Glutamatergic neuron (in vitro differentiated cells): ENCODE measurements around the gene ITPK1. TPM values are rescaled to one million over a fixed set of nuclear protein-coding genes. Genes with fewer than 3 reads are reported as not detected.

Experiments used
- DNase-seq: peaks from one replicate; pipeline ENCODE4 v3.0.0; 2022
- H3K27ac Mint-ChIP-seq: one replicate; pipeline ENCODE4 v1.8.0; 2020; ENCODE audit warnings: mild to moderate bottlenecking, mixed read lengths, inconsistent platforms; ENCODE audit not compliant: unreplicated experiment
- H3K27me3 Mint-ChIP-seq: one replicate; pipeline ENCODE4 v1.8.0; 2020; ENCODE audit warnings: mild to moderate bottlenecking, moderate library complexity, mixed read lengths, inconsistent platforms; ENCODE audit not compliant: unreplicated experiment
- H3K36me3 Mint-ChIP-seq: one replicate; pipeline ENCODE4 v1.8.0; 2020; ENCODE audit warnings: mild to moderate bottlenecking, mixed read lengths, inconsistent platforms; ENCODE audit not compliant: unreplicated experiment
- H3K4me1 Mint-ChIP-seq: one replicate; pipeline ENCODE4 v1.8.0; 2020; ENCODE audit warnings: mild to moderate bottlenecking, low read depth, mixed read lengths, inconsistent platforms; ENCODE audit not compliant: unreplicated experiment
- H3K4me3 Mint-ChIP-seq: one replicate; pipeline ENCODE4 v1.8.0; 2020; ENCODE audit warnings: mild to moderate bottlenecking, mixed read lengths, inconsistent platforms; ENCODE audit not compliant: unreplicated experiment
- H3K9me3 Mint-ChIP-seq: one replicate; pipeline ENCODE4 v1.8.0; 2020; ENCODE audit warnings: mild to moderate bottlenecking, moderate library complexity, mixed read lengths, inconsistent platforms; ENCODE audit not compliant: unreplicated experiment
- total RNA-seq: library from RNA; stranded (reverse); fragmentation: NEBNext Ultra II Directional; extraction: Animal tissue kit (Norgen Biotek cat#: 25700); gene quantifications from one replicate; pipeline ENCODE4 v1.2.1, GENCODE V29; 2021; ENCODE audit not compliant: unreplicated experiment
- TF ChIP-seq, protein P1 (sequence below): fragments of 200-600 bp; sonication (generic); IDR thresholded peaks from one replicate; pipeline ENCODE4 v1.5.0; 2021; ENCODE audit not compliant: partially characterized antibody, unreplicated experiment

ITPK1 gene
- total RNA-seq, 1 donor from 2014 or later: 132 TPM

DNA sequence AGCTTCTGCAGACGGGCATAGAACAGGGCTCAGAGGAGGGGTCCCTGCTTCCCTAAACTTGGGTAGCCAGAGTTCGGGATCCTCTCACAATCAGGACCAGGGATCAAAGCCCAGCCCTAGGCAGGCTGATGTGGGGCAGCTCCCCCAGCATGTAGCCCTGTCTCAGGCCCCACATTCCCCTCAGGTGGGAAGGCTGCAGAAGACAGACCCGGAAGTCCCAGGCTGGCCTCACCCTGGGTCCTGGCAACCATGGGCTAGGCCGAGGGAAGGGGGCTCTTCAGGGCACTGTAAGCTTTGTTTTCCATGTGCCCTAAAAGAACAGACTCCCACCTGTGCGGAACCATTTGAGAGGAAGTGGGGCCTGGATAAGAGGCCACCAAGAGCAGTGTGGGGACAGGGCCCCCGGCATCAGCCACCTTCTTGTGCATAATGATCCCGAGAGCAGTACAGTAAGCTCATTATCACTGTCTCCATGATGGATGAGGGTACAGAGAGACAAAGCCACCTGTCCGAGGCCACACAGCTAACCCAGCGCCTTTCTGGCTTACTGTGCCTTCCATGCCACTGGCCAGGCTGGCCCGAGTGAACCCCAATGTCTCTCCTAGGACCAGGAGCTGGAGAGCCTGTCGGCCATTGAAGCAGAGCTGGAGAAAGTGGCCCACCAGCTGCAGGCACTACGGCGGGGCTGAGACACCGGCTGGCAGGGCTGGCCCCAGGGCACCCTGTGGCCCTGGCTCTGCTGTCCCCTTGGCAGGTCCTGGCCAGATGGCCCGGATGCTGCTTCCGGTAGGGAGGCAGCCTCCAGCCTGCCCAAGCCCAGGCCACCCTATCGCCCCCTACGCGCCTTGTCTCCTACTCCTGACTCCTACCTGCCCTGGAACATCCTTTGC, 181.3 kb downstream of the ITPK1 start:
- H3K9me3 Mint-ChIP-seq: peaks cover 9% of the 10 kb centered on the region
- no peaks in the 10 kb centered on the region for H3K36me3 Mint-ChIP-seq
- peak overlapping the region; percentile 65 for H3K27ac Mint-ChIP-seq

DNA sequence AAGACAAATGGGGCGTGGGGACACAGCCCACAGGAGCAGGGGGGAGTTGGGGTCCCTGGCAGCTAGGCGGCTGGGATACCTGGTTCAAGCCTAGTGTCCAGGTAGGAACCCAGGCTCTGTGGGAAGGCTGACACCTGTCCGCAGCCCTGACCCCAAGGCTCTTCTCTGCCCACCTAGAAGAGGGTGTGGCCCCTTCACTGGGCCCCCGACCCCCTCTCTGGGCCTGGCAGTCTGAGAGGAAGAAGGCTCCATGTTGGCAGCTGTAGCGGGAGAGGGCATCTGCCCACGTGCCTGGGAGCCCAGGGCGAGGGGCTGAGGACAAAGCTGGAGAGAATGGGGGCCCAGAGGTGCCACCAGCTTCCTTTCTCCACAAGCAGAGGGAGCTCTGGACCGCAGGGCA, 182.2 kb downstream of the ITPK1 start:
- H3K36me3 Mint-ChIP-seq: no peaks in the 10 kb centered on the region
- H3K4me3 Mint-ChIP-seq: no peak overlapping the region
- H3K4me1 Mint-ChIP-seq: peaks cover 8% of the 10 kb centered on the region
- peaks cover 9% of the 10 kb centered on the region for H3K9me3 Mint-ChIP-seq
- H3K27me3 Mint-ChIP-seq: peaks cover 10% of the 10 kb centered on the region
- H3K27ac Mint-ChIP-seq: no peak overlapping the region
- TF ChIP-seq, protein P1, sequence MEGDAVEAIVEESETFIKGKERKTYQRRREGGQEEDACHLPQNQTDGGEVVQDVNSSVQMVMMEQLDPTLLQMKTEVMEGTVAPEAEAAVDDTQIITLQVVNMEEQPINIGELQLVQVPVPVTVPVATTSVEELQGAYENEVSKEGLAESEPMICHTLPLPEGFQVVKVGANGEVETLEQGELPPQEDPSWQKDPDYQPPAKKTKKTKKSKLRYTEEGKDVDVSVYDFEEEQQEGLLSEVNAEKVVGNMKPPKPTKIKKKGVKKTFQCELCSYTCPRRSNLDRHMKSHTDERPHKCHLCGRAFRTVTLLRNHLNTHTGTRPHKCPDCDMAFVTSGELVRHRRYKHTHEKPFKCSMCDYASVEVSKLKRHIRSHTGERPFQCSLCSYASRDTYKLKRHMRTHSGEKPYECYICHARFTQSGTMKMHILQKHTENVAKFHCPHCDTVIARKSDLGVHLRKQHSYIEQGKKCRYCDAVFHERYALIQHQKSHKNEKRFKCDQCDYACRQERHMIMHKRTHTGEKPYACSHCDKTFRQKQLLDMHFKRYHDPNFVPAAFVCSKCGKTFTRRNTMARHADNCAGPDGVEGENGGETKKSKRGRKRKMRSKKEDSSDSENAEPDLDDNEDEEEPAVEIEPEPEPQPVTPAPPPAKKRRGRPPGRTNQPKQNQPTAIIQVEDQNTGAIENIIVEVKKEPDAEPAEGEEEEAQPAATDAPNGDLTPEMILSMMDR: no peak
- no peak for DNase-seq

More for the DNA sequence above, 181.3 kb downstream of the ITPK1 start:
- Mint-ChIP-seq H3K4me3 (no peak overlapping the region), H3K4me1 (peaks cover 10% of the 10 kb centered on the region), H3K27me3 (peaks cover 10% of the 10 kb centered on the region)
- TF ChIP-seq, protein P1: no peak
- DNase-seq: no peak

DNA sequence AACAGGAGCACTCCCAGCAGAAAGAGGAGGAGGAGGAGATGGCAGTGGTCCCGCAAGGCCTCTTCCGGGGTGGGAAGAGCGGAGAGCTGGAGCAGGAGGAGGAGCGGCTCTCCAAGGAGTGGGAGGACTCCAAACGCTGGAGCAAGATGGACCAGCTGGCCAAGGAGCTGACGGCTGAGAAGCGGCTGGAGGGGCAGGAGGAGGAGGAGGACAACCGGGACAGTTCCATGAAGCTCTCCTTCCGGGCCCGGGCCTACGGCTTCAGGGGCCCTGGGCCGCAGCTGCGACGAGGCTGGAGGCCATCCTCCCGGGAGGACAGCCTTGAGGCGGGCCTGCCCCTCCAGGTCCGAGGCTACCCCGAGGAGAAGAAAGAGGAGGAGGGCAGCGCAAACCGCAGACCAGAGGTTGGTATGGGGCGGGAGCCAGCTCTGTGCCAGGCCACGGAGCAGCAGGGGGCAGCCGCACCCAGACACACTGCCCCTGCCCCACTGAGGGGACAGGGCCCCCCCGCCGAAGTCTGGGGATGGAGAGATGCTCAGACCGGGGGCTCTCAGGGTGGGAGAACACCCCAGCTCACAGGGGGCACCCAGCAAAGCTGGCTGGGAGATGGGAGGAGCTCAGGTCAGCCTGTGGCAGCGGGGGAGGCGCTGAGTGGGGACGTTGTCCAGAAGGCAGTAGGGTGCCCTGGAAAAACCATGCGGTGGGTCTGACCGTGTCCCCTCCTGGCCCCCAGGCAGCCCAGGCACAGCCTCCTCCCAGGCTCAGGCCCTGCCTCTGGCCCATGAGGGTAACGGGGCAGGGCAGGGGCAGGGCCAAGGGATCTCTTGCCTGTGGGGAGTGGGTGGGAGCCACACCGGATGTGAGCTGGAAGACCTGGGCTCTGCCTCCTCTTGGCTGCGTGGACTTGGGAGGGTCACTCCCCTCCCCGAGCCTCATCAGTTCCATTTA, 183.0 kb downstream of the ITPK1 start:
- no peak overlapping the region for H3K27ac Mint-ChIP-seq

DNA sequence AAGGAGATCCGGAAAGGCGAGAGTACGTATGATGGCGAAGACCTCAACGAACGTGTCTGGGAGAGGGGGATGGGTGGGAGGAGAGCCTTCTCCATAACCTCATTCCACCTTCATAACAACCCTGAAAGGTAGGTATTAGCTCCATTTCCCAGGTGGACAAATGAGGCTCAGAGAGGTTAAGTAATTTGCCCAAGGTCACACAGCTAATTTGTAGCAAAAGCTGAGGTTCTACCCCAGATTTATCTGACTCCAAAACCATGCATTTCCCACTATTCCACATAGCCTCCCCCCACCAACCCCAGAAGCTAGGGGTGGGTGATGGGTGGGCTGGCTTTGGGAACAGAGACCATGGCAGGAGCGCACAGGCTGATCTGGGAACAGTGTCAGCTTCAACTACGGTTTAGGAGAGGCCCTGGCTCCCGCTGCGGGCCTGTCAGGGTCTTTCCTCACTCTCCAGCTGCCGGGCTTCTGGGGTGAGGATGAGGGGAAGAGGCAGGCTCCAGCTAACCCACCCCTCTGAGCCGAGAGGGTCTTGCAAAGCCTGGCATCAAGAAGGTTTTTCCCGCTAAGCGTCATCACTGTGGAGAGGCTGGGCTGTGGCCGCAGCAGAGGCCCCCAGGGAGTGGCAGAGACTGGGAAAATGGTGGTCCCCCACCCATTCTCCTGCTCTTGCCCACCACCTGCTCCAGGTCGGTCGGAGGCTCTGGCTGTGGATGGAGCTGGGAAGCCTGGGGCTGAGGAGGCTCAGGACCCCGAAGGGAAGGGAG, 183.9 kb downstream of the ITPK1 start:
- Mint-ChIP-seq H3K4me1 (no peaks in the 10 kb centered on the region), H3K4me3 (no peak overlapping the region), H3K9me3 (peaks cover 6% of the 10 kb centered on the region), H3K27me3 (peaks cover 9% of the 10 kb centered on the region), H3K27ac (no peak overlapping the region), H3K36me3 (no peaks in the 10 kb centered on the region)
- DNase-seq: no peak
- TF ChIP-seq, protein P1: no peak

More for the DNA sequence above, 183.0 kb downstream of the ITPK1 start:
- peaks cover 7% of the 10 kb centered on the region for H3K4me1 Mint-ChIP-seq
- TF ChIP-seq, protein P1: no peak
- H3K27me3 Mint-ChIP-seq: peaks cover 10% of the 10 kb centered on the region
- peaks cover 6% of the 10 kb centered on the region for H3K9me3 Mint-ChIP-seq
- no peak for DNase-seq
- no peak overlapping the region for H3K4me3 Mint-ChIP-seq
- H3K36me3 Mint-ChIP-seq: no peaks in the 10 kb centered on the region
